Small intestine (tissue), 7 donors: ENCODE results near the gene SUPT4H1. TPM values are rescaled to one million over a fixed set of nuclear protein-coding genes. Genes with fewer than 3 reads are reported as not detected.

Experiments used
- DNase-seq, 2 donors: peaks; one replicate each; pipeline versions ENCODE4 v3.0.0 to v3.0.0-alpha.2; 2013
- FAIRE-seq: peaks from 2 replicates; lab custom pipeline; 2012; peaks lifted over from hg19 to GRCh38; lab: Jason Lieb, UNC
- H3K27ac ChIP-seq, 3 donors: one replicate each; pipeline ENCODE4 v1.5.1; 2013; ENCODE audit warnings: low read length in 2 of 3, mild to moderate bottlenecking in 2 of 3, control low read depth in 1 of 3, inconsistent platforms in 1 of 3, low read depth in 1 of 3, moderate library complexity in 1 of 3
- H3K27me3 ChIP-seq, 3 donors: one replicate each; pipeline ENCODE4 v1.6.1; 2013; ENCODE audit warnings: low read length in 3 of 3, inconsistent platforms in 1 of 3; ENCODE audit not compliant: control insufficient read depth in 3 of 3, insufficient read depth in 3 of 3
- H3K36me3 ChIP-seq, 3 donors: one replicate each; pipeline ENCODE4 v1.6.1; 2013; ENCODE audit warnings: low read length in 3 of 3, inconsistent platforms in 1 of 3, low read depth in 1 of 3, mild to moderate bottlenecking in 1 of 3, moderate library complexity in 1 of 3; ENCODE audit not compliant: control insufficient read depth in 3 of 3, insufficient read depth in 2 of 3
- H3K4me1 ChIP-seq, 3 donors: one replicate each; pipeline ENCODE4 v1.6.1; 2013; ENCODE audit warnings: low read length in 2 of 3, inconsistent platforms in 1 of 3, low read depth in 1 of 3, mild to moderate bottlenecking in 1 of 3, moderate library complexity in 1 of 3; ENCODE audit not compliant: control insufficient read depth in 3 of 3, insufficient read depth in 2 of 3
- H3K4me3 ChIP-seq, 3 donors: one replicate each; pipeline ENCODE4 v1.5.1; 2013; ENCODE audit warnings: low read length in 3 of 3, control low read depth in 1 of 3, inconsistent platforms in 1 of 3, low read depth in 1 of 3, mild to moderate bottlenecking in 1 of 3, moderate library complexity in 1 of 3
- H3K9me3 ChIP-seq, 2 donors: one replicate each; pipeline ENCODE4 v1.6.1; 2013; ENCODE audit warnings: low read depth in 1 of 2, low read length in 1 of 2; ENCODE audit not compliant: control insufficient read depth in 2 of 2, insufficient read depth in 1 of 2
- WGBS, 3 donors: extraction: QIAGEN DNeasy Blood & Tissue Kit; methylation state at CpG; one replicate each; pipeline ENCODE4 v1.1.7; 2013; 5-methylcytosine and 5-hydroxymethylcytosine counted together
- polyA plus RNA-seq, 4 donors: library from polyadenylated mRNA; stranded (reverse) in 3 of 4; unstranded in 1 of 4; fragments of 200-250 nt in 3 of 4; fragments of 120-200 nt in 1 of 4; gene quantifications; one replicate each; pipeline versions ENCODE4 v1.2.1 to v1.2.3, GENCODE V29; 2013
- donor health status: healthy with polysubstance abuse.
- donor health status: control.
- donor health status: control.
- donor health status: Bipolar disorder and iron deficiency.
- donor health status: healthy.

SUPT4H1 gene
- polyA plus RNA-seq, 4 donors, result 70.3 to 102 (median 79.7) TPM

DNA sequence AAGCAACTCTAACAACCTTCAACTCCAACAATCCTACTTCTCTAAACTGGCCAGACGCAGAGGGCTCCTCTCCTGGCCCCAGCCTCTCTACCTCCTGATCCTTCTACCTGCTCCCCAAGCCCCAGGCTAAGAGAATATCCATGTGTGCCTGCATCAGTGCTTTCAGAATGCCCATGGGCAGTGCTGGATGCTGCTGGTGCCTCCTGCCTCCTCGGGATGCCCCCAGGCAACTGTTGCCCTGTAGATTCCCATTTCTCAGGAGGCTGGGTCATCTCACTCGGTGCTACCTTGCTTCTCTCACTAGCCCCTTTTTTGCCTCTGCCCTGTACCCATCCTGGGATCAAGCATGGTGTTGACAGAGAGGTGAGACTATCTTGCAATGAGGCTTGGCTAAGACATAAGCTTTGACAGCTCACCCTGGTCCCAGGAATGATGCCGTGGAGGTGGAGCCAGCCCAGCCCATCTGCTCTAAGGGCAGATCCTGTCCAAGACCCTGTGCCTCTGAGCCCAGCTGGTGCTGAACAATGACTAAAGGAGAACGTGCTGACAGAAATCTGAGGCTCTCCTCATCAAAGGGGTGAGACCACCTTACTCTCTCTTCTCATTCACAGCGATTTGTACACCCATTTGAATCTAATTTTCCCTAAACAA, 19.4 kb upstream of the SUPT4H1 start:
- Histone ChIP-seq H3K27ac (peak overlapping the region in 1 of 3 donors; percentile 37), H3K27me3 (no peaks in the 10 kb centered on the region), H3K9me3 (no peaks in the 10 kb centered on the region), H3K4me1 (peaks cover 2 to 71% (median 15%) of the 10 kb centered on the region in 3 donors), H3K4me3 (no peak overlapping the region), H3K36me3 (peaks cover 0 to 45% (median 0%) of the 10 kb centered on the region in 3 donors)
- no peak for DNase-seq
- no peak for FAIRE-seq
- WGBS, 3 donors, result 33 to 65% (median 51%) methylated on average over 6 of the region's 6 CpGs

DNA sequence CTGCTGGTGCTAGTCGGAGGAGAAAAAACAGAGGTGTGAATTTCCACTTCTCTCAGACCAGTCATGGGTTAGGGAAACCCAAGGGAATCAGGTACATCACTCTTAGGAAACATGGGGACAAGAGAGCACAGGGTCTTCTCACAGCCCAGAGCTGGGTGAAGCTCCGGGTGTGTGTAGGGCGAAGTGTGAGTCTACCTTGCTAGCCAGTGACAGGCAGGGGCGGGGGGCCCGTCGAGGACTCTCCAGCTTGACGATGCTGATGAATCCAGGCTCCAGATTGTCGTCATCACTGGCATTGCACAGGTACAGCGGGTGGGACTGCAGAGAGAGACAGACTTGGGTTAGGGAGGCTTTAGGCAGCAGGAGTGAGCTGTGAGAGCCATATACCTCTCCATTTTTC, 18.7 kb upstream of the SUPT4H1 start:
- FAIRE-seq, result no peak
- peak overlapping the region in 2 of 3 donors; percentile 37 to 81 for H3K27ac ChIP-seq
- H3K4me1 ChIP-seq, result peaks cover 0 to 71% (median 17%) of the 10 kb centered on the region in 3 donors

GRCh38 chr17:58370309-58370708, 18.3 kb upstream of the SUPT4H1 start:
- H3K9me3 ChIP-seq, result no peaks in the 10 kb centered on the region
- WGBS, 3 donors, result 43 to 74% (median 58%) methylated on average over 5 of the region's 5 CpGs
- peaks cover 0 to 71% (median 20%) of the 10 kb centered on the region in 3 donors for H3K4me1 ChIP-seq
- no peak for DNase-seq
- H3K36me3 ChIP-seq, result peaks cover 0 to 52% (median 0%) of the 10 kb centered on the region in 3 donors
- H3K4me3 ChIP-seq, result no peak overlapping the region
- no peaks in the 10 kb centered on the region for H3K27me3 ChIP-seq
- H3K27ac ChIP-seq, result peak overlapping the region; percentile 30 to 81 (median 34)
- no peak for FAIRE-seq

More for the DNA sequence above, 18.7 kb upstream of the SUPT4H1 start:
- 36 to 68% (median 43%) methylated on average over 9 of the region's 9 CpGs for whole genome bisulfite sequencing, 3 donors
- no peak overlapping the region for H3K4me3 ChIP-seq
- no peak for DNase-seq
- H3K36me3 ChIP-seq, result peaks cover 0 to 50% (median 0%) of the 10 kb centered on the region in 3 donors
- no peaks in the 10 kb centered on the region for H3K9me3 ChIP-seq
- no peaks in the 10 kb centered on the region for H3K27me3 ChIP-seq

GRCh38 chr17:58369214-58370031, 17.4 kb upstream of the SUPT4H1 start:
- Histone ChIP-seq H3K27ac (peak overlapping the region; percentile 78 to 84 (median 81)), H3K36me3 (peaks cover 0 to 54% (median 0%) of the 10 kb centered on the region in 3 donors), H3K9me3 (no peaks in the 10 kb centered on the region), H3K4me1 (peaks cover 0 to 71% (median 23%) of the 10 kb centered on the region in 3 donors), H3K27me3 (no peaks in the 10 kb centered on the region), H3K4me3 (no peak overlapping the region)
- FAIRE-seq, result no peak
- DNase-seq, result peak; percentile 86 to 87
- WGBS, 3 donors, result 14 to 50% (median 22%) methylated on average over 5 of the region's 5 CpGs

DNA sequence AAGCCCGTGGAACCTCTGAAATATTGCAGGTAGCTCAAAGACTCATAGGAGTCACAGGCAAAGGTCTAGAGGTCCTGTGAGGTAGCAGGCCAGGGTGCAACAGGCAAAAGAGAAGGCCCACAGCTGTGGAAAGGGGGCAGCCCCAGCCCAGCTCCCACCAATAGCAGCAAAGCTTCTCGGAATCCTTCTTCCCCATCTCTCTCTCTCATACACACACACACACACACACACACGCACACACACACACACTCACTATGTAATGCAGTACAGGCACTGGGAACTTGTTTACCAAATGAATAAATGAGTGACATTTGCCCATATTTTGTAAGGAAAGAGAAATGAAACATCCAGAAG, 16.8 kb upstream of the SUPT4H1 start:
- WGBS, 3 donors, result 20 to 47% (median 46%) methylated on average over 3 of the region's 3 CpGs
- FAIRE-seq (no peak), DNase-seq (no peak)
- no peaks in the 10 kb centered on the region for H3K9me3 ChIP-seq
- H3K36me3 ChIP-seq, result peaks cover 0 to 57% (median 0%) of the 10 kb centered on the region in 3 donors
- no peaks in the 10 kb centered on the region for H3K27me3 ChIP-seq
- peak overlapping the region; percentile 78 to 84 (median 81) for H3K27ac ChIP-seq
- peaks cover 2 to 77% (median 26%) of the 10 kb centered on the region in 3 donors for H3K4me1 ChIP-seq
- no peak overlapping the region for H3K4me3 ChIP-seq

GRCh38 chr17:58367461-58367860, 15.5 kb upstream of the SUPT4H1 start:
- DNase-seq, result peak; percentile 64 to 86
- Histone ChIP-seq H3K36me3 (peaks cover 0 to 62% (median 0%) of the 10 kb centered on the region in 3 donors), H3K27me3 (no peaks in the 10 kb centered on the region), H3K4me3 (no peak overlapping the region), H3K4me1 (peaks cover 3 to 87% (median 25%) of the 10 kb centered on the region in 3 donors), H3K9me3 (no peaks in the 10 kb centered on the region), H3K27ac (peak overlapping the region; percentile 22 to 75 (median 37))
- 43 to 75% (median 54%) methylated on average over 3 of the region's 3 CpGs for WGBS, 3 donors
- no peak for FAIRE-seq

GRCh38 chr17:58365980-58366595, 14.1 kb upstream of the SUPT4H1 start:
- H3K4me1 ChIP-seq, result peaks cover 3 to 84% (median 25%) of the 10 kb centered on the region in 3 donors
- no peak for FAIRE-seq

More at GRCh38 chr17:58365980-58366595, 14.1 kb upstream of the SUPT4H1 start:
- DNase-seq, result peak in 1 of 2 donors; percentile 58
- H3K9me3 ChIP-seq, result no peaks in the 10 kb centered on the region
- H3K36me3 ChIP-seq, result peaks cover 0 to 62% (median 0%) of the 10 kb centered on the region in 3 donors
- no peaks in the 10 kb centered on the region for H3K27me3 ChIP-seq
- H3K4me3 ChIP-seq, result no peak overlapping the region
- 15 to 51% (median 27%) methylated on average over 5 of the region's 5 CpGs for WGBS, 3 donors
- peak overlapping the region; percentile 86 to 92 (median 88) for H3K27ac ChIP-seq
